ENCODE results near the gene CHCHD2.

- no peak for TF ChIP-seq CTCF (IDR thresholded peaks at IDR 0.05)
- no peak for TF ChIP-seq ZFX (IDR thresholded peaks at IDR 0.05; ENCODE audit: borderline replicate concordance)
Measured at GRCh38 chr7:56083150-56083785, 23.0 kb downstream of the CHCHD2 start.

All from 22Rv1 (cell line).